GM12875 (cell line): ENCODE measurements around the gene GFM1.

Source experiments
- H3K4me3 ChIP-seq: one replicate; pipeline ENCODE4 v1.5.1; 2011; ENCODE audit warnings: low read depth, low read length, control low read depth
- CTCF ChIP-seq: IDR thresholded peaks from 2 replicates; pipeline ENCODE4 v1.5.1; 2011; ENCODE audit warnings: low read depth, mild to moderate bottlenecking, control low read depth, inconsistent platforms, low read length, moderate library complexity, borderline replicate concordance; ENCODE audit not compliant: insufficient read depth

Gene GFM1

GRCh38 chr3:158696618-158697017, 52.3 kb downstream of the GFM1 start:
- TF ChIP-seq CTCF = no peak
- H3K4me3 ChIP-seq = no peak overlapping the region

GRCh38 chr3:158700559-158700958, 56.2 kb downstream of the GFM1 start:
- H3K4me3 ChIP-seq = no peak overlapping the region
- no peak for TF ChIP-seq CTCF

- TF ChIP-seq CTCF = no peak
- no peak overlapping the region for H3K4me3 ChIP-seq
Observed at GRCh38 chr3:158701420-158702065, 57.2 kb downstream of the GFM1 start.

GRCh38 chr3:158702815-158703481, 58.6 kb downstream of the GFM1 start:
- no peak for TF ChIP-seq CTCF
- H3K4me3 ChIP-seq = no peak overlapping the region

GRCh38 chr3:158703566-158703965, 59.2 kb downstream of the GFM1 start:
- no peak overlapping the region for H3K4me3 ChIP-seq
- TF ChIP-seq CTCF = no peak

GRCh38 chr3:158709666-158710083, 65.3 kb downstream of the GFM1 start:
- no peak overlapping the region for H3K4me3 ChIP-seq
- no peak for TF ChIP-seq CTCF

- TF ChIP-seq CTCF = no peak
Observed at GRCh38 chr3:158710601-158711000, 66.3 kb downstream of the GFM1 start.

More at GRCh38 chr3:158710601-158711000, 66.3 kb downstream of the GFM1 start:
- no peak overlapping the region for H3K4me3 ChIP-seq
